Measurements from ENCODE around the gene SSBP3.

Gene SSBP3

GRCh38 chr1:54331091-54331772, 75.0 kb downstream of the SSBP3 start:
- H3K9ac ChIP-seq (ENCODE audit: low read length) = no peak overlapping the region
- H3K4me3 ChIP-seq (ENCODE audit: low read length) = no peak overlapping the region
- H3K9me3 ChIP-seq (ENCODE audit: insufficient read depth, low read length) = no peaks in the 10 kb centered on the region
- no peaks in the 10 kb centered on the region for H3K27me3 ChIP-seq (ENCODE audit: low read depth, low read length)
- H4K20me1 ChIP-seq (ENCODE audit: insufficient read depth, low read length) = no peaks in the 10 kb centered on the region
- TF ChIP-seq EZH2phosphoT487 (IDR thresholded peaks at IDR 0.05; ENCODE audit: low read depth) (no peak), CTCF (IDR thresholded peaks at IDR 0.05; ENCODE audit: low read depth, low read length) (no peak)
- no peak overlapping the region for H3K27ac ChIP-seq (ENCODE audit: low read length)
- H3K79me2 ChIP-seq (ENCODE audit: low read length) = no peaks in the 10 kb centered on the region
- no peak overlapping the region for H2AFZ ChIP-seq (ENCODE audit: low read depth, low read length)
- no peaks in the 10 kb centered on the region for H3K4me1 ChIP-seq (ENCODE audit: low read length)
- H3K36me3 ChIP-seq (replicated peaks; ENCODE audit: low read depth, low read length) = no peaks in the 10 kb centered on the region
- H3K4me2 ChIP-seq (ENCODE audit: low read length) = no peak overlapping the region

GRCh38 chr1:54329312-54330003, 76.7 kb downstream of the SSBP3 start:
- H3K9ac ChIP-seq (ENCODE audit: low read length) = no peak overlapping the region
- H2AFZ ChIP-seq (ENCODE audit: low read depth, low read length) = no peak overlapping the region
- H3K4me1 ChIP-seq (ENCODE audit: low read length) = no peaks in the 10 kb centered on the region
- no peaks in the 10 kb centered on the region for H3K27me3 ChIP-seq (ENCODE audit: low read depth, low read length)
- H3K9me3 ChIP-seq (ENCODE audit: insufficient read depth, low read length) = no peaks in the 10 kb centered on the region
- no peak overlapping the region for H3K4me3 ChIP-seq (ENCODE audit: low read length)
- H3K4me2 ChIP-seq (ENCODE audit: low read length) = no peak overlapping the region
- H3K79me2 ChIP-seq (ENCODE audit: low read length) = no peaks in the 10 kb centered on the region
- H3K27ac ChIP-seq (ENCODE audit: low read length) = no peak overlapping the region
- no peaks in the 10 kb centered on the region for H4K20me1 ChIP-seq (ENCODE audit: insufficient read depth, low read length)
- no peak for TF ChIP-seq EZH2phosphoT487 (IDR thresholded peaks at IDR 0.05; ENCODE audit: low read depth)
- no peak for TF ChIP-seq CTCF (IDR thresholded peaks at IDR 0.05; ENCODE audit: low read depth, low read length)
- H3K36me3 ChIP-seq (replicated peaks; ENCODE audit: low read depth, low read length) = no peaks in the 10 kb centered on the region

GRCh38 chr1:54328066-54328636, 78.0 kb downstream of the SSBP3 start:
- Histone ChIP-seq H3K9ac (ENCODE audit: low read length) (no peak overlapping the region), H3K9me3 (ENCODE audit: insufficient read depth, low read length) (no peaks in the 10 kb centered on the region), H2AFZ (ENCODE audit: low read depth, low read length) (no peak overlapping the region), H3K27me3 (ENCODE audit: low read depth, low read length) (no peaks in the 10 kb centered on the region), H3K36me3 (replicated peaks; ENCODE audit: low read depth, low read length) (no peaks in the 10 kb centered on the region), H3K4me3 (ENCODE audit: low read length) (no peak overlapping the region), H3K79me2 (ENCODE audit: low read length) (no peaks in the 10 kb centered on the region), H3K4me1 (ENCODE audit: low read length) (no peaks in the 10 kb centered on the region), H3K4me2 (ENCODE audit: low read length) (no peak overlapping the region), H3K27ac (ENCODE audit: low read length) (no peak overlapping the region), H4K20me1 (ENCODE audit: insufficient read depth, low read length) (no peaks in the 10 kb centered on the region)
- TF ChIP-seq EZH2phosphoT487 (IDR thresholded peaks at IDR 0.05; ENCODE audit: low read depth) = no peak
- no peak for TF ChIP-seq CTCF (IDR thresholded peaks at IDR 0.05; ENCODE audit: low read depth, low read length)

GRCh38 chr1:54327386-54328065, 78.7 kb downstream of the SSBP3 start:
- Histone ChIP-seq H3K9ac (ENCODE audit: low read length) (no peak overlapping the region), H3K9me3 (ENCODE audit: insufficient read depth, low read length) (no peaks in the 10 kb centered on the region), H3K27ac (ENCODE audit: low read length) (no peak overlapping the region), H2AFZ (ENCODE audit: low read depth, low read length) (no peak overlapping the region), H3K27me3 (ENCODE audit: low read depth, low read length) (no peaks in the 10 kb centered on the region), H3K4me2 (ENCODE audit: low read length) (no peak overlapping the region), H3K4me3 (ENCODE audit: low read length) (no peak overlapping the region), H3K79me2 (ENCODE audit: low read length) (no peaks in the 10 kb centered on the region), H3K4me1 (ENCODE audit: low read length) (no peaks in the 10 kb centered on the region), H3K36me3 (replicated peaks; ENCODE audit: low read depth, low read length) (no peaks in the 10 kb centered on the region), H4K20me1 (ENCODE audit: insufficient read depth, low read length) (no peaks in the 10 kb centered on the region)
- TF ChIP-seq CTCF (IDR thresholded peaks at IDR 0.05; ENCODE audit: low read depth, low read length) (no peak), EZH2phosphoT487 (IDR thresholded peaks at IDR 0.05; ENCODE audit: low read depth) (no peak)
